IMR-90 (cell line): ENCODE data around the gene OR2J3.

ENCODE experiments used
- BHLHE40 ChIP-seq: fragments of 150-350 bp; IDR thresholded peaks from 2 replicates; pipeline ENCODE4 v1.6.1; 2016; ENCODE audit warnings: mild to moderate bottlenecking, low read depth, low read length
- CEBPB ChIP-seq: IDR thresholded peaks from 2 replicates; pipeline ENCODE4 v1.6.1; 2012; ENCODE audit warnings: low read depth, low read length, improper control_type of control experiment
- CHD1 ChIP-seq: IDR thresholded peaks from 2 replicates; pipeline ENCODE4 v1.6.1; 2012; ENCODE audit warnings: low read depth, low read length, improper control_type of control experiment
- FOS ChIP-seq: fragments of 150-350 bp; IDR thresholded peaks from 2 replicates; pipeline ENCODE4 v1.6.1; 2016; ENCODE audit warnings: low read depth, low read length
- MAZ ChIP-seq: IDR thresholded peaks from 2 replicates; pipeline ENCODE4 v1.6.1; 2012; ENCODE audit warnings: low read depth, mild to moderate bottlenecking, low read length, improper control_type of control experiment, moderate library complexity, borderline replicate concordance
- NFE2L2 ChIP-seq: fragments of 150-350 bp; IDR thresholded peaks from 2 replicates; pipeline ENCODE4 v1.6.1; 2016; ENCODE audit warnings: low read depth, mild to moderate bottlenecking, low read length
- POLR2A ChIP-seq: IDR thresholded peaks from 2 replicates; pipeline ENCODE4 v1.6.1; 2012; ENCODE audit warnings: mild to moderate bottlenecking, low read depth, low read length
- RCOR1 ChIP-seq: IDR thresholded peaks from 2 replicates; pipeline ENCODE4 v1.6.1; 2012; ENCODE audit warnings: mild to moderate bottlenecking, low read length, improper control_type of control experiment; ENCODE audit not compliant: insufficient replicate concordance
- SMC3 ChIP-seq: fragments of 150-350 bp; IDR thresholded peaks from 2 replicates; pipeline ENCODE4 v1.6.1; 2016; ENCODE audit warnings: low read depth, mild to moderate bottlenecking, antibody characterized with exemption, low read length, moderate library complexity
- TF ChIP-seq, protein P1 (sequence below): conservative IDR thresholded peaks from 2 replicates; pipeline ENCODE4 v1.5.1; 2012; ENCODE audit warnings: mild to moderate bottlenecking, low read depth, low read length, improper control_type of control experiment
- TF ChIP-seq, protein P2 (sequence below): fragments of 150-350 bp; IDR thresholded peaks from 2 replicates; pipeline ENCODE4 v1.6.1; 2017; ENCODE audit warnings: mild to moderate bottlenecking, antibody characterized with exemption, low read length, low read depth

DNA sequence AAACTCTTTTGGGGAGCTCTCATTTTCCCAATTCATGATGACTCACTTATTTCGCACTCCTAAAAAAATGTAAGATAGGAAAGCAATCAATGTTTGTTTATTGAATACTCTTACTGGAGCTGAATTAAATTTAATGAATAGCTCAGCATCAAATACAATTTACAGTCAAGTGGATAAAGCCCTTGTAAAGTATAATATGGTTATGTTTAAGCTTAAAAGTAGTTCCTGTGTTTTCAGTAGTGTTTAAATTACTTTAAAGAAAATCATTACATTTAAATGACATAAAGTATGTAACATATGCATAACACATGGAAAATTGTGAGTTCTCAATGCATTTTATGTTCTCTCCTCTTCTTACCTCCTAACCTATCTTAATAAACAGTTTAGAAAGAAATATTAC, 20.6 kb upstream of the OR2J3 start, which contains the start of gene OR2B3:
- TF ChIP-seq, protein P1, sequence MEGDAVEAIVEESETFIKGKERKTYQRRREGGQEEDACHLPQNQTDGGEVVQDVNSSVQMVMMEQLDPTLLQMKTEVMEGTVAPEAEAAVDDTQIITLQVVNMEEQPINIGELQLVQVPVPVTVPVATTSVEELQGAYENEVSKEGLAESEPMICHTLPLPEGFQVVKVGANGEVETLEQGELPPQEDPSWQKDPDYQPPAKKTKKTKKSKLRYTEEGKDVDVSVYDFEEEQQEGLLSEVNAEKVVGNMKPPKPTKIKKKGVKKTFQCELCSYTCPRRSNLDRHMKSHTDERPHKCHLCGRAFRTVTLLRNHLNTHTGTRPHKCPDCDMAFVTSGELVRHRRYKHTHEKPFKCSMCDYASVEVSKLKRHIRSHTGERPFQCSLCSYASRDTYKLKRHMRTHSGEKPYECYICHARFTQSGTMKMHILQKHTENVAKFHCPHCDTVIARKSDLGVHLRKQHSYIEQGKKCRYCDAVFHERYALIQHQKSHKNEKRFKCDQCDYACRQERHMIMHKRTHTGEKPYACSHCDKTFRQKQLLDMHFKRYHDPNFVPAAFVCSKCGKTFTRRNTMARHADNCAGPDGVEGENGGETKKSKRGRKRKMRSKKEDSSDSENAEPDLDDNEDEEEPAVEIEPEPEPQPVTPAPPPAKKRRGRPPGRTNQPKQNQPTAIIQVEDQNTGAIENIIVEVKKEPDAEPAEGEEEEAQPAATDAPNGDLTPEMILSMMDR: no peak
- TF ChIP-seq POLR2A (no peak), BHLHE40 (no peak), RCOR1 (no peak), NFE2L2 (no peak), CHD1 (no peak), CEBPB (no peak), MAZ (no peak), FOS (no peak), SMC3 (no peak)
- TF ChIP-seq, protein P2, sequence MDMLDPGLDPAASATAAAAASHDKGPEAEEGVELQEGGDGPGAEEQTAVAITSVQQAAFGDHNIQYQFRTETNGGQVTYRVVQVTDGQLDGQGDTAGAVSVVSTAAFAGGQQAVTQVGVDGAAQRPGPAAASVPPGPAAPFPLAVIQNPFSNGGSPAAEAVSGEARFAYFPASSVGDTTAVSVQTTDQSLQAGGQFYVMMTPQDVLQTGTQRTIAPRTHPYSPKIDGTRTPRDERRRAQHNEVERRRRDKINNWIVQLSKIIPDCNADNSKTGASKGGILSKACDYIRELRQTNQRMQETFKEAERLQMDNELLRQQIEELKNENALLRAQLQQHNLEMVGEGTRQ: no peak
